T47D (cell line): ENCODE data around the gene C1QTNF4.

Experiments used
- DNase-seq, 2 experiments: peaks; one replicate each; pipeline versions ENCODE4 v3.0.0 to v3.0.0-alpha.2; 2011 to 2012; ENCODE audit warnings: low read depth in 1 of 2, low spot score in 1 of 2
- JUND ChIP-seq: IDR thresholded peaks from 2 replicates; pipeline ENCODE4 v1.6.1; 2012; ENCODE audit warnings: low read depth
- in situ Hi-C: cut with HindIII; loops from 2 replicates; pipeline ENCODE4 v1.10.0; 2016; ENCODE audit warnings: low sequenced_read_pairs, low pct_unique_long_range_greater_than_20kb

C1QTNF4 gene

DNA sequence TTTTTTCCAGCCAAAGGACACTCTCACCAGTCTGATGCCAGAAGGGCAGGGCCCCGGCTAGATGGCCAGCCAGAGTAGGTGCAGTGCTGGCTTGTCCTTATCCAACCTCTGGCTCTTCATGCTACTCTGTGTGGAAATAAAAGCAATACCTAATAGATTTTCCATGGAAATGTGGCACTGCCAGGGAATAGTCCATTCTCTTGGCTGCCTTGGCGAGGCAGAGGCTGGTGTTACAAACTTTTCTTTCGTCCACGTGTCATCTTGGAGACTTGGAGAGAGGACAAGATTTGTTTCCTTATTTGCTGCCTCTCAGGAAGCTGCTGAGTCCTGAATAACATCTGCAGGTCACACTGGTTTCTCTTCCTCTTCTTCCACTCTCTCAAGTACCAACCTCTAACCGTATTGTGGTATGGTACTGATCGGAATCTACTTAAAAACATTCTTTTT lies 17.2 kb upstream of the C1QTNF4 start:
- DNase-seq: no peak
- TF ChIP-seq JUND: no peak
- in situ Hi-C loops: no loop called here

DNA sequence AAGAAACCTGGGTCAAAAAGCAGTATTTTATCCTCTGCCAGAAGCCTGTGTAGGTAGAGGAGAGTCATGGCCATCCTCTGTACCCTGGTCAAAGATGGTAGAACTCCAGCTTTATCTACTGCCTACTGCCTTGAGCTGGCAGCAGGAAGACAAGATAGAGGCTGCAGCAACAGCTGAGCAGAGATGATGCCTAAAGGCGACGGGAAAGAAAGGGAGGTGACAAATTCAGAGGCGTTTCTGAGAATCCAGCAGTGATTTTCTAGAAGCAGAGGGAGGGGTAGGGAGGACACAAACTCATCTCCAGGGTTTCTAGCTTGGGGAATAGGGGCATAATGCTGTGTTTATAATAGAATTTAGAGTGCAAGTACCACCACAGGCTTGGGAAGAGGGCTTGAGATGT lies 15.5 kb upstream of the C1QTNF4 start:
- DNase-seq: no peak
- in situ Hi-C loops: no loop called here

DNA sequence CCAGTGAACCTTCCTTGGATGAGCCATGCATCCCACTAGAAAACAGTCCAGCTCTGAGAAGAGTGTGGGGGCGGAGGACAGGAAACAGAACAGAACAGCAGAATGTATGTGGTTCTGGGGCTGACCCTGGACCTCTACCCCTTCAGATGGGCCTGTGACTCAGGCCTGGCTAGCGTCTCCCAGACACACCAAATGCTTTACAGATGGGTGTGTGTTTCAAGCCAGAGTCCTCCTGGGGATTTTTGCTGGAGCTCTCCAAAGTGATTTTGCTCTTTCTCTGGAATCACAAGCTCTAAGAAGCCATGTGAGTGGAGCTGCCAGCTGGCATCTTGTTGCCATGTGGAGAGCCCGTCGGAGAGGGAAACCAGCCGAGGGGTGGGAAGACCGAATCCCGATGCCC lies 13.2 kb upstream of the C1QTNF4 start:
- no peak for DNase-seq
- in situ Hi-C loops: no loop called here
- TF ChIP-seq JUND: no peak

More for the DNA sequence above, 15.5 kb upstream of the C1QTNF4 start:
- TF ChIP-seq JUND: no peak

DNA sequence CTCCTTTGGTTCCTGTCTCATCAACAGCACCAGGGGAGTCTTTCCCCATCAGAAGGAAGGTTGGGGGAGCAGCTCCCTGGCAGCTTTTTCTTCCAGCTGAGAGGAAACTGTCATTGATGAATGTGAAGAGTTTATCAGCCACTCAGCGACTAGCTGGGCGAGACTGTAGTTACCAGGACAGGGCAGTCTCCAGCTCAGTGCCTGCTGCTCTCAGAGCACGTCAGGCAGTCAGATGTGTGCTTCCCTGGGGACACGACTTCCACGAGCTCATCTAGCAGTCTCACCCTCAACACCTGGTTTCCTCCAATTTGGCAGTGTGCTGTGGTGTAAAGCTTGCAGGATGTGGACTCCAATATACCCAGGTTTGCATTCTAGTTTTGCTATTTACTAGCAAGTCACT lies 12.5 kb upstream of the C1QTNF4 start:
- in situ Hi-C loops: no loop called here

DNA sequence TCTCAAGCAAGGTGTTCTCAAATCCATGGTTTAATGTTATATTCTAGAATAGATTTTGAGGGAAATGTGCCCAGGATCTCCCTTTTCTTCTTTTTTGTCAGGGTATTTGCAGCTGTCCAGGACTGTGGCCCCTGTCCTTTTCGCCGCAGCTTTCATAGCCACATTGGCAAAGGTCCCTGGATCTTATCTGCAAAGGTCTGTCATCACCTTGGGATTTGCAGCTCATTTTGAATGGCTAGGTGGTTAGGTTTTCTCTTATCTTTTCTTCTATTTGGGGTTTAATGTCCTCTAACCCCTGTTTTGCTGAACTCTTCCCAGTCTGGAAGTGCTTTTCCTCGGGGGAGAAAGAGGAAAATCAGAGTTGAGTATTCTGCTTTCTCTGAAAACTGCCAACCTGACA lies 11.7 kb upstream of the C1QTNF4 start:
- in situ Hi-C loops: no loop called here
- no peak for TF ChIP-seq JUND
- DNase-seq: no peak

More for the DNA sequence above, 12.5 kb upstream of the C1QTNF4 start:
- no peak for TF ChIP-seq JUND
- DNase-seq: no peak

DNA sequence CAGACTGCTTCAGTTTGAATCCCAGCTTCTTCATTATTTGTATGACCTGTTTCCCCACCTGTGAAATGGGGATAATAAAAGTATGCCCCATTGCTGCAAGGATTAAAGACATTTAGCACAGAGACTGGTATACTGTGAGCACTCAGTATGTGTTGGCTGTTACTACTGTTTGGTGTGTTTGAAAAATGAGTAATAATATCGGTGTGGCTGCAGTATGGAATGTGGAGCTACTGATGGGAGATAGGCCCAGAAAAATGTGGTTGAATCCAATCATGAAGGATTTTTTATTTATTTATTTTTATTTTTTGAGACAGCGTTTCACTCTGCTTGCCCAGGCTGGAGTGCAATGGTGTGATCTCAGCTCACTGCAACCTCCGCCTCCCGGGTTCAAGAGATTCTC lies 9.1 kb upstream of the C1QTNF4 start:
- no peak for TF ChIP-seq JUND
- in situ Hi-C loops: no loop called here
- no peak for DNase-seq

DNA sequence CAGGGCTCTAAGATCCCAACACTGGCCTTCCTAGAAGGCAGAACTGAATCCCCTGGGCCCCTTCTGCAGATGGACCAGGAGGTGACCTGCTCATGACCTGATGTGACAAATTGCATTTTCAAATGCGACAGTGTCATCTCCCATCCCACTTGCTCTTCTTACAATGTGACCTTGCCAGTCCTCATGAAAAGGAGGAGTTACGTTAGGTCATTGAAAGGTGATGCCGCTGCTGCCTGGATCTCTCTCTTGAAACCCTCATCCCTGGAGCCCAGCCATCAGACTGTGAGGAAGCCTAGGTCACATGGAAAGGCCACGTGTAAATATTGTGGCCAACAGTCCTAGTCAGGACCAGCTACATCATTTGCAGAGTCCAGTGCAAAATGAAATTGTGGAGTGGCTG lies 5.7 kb upstream of the C1QTNF4 start:
- TF ChIP-seq JUND: no peak
- peak in 1 of 2 experiments; percentile 20 for DNase-seq
- in situ Hi-C loops: no loop called here

DNA sequence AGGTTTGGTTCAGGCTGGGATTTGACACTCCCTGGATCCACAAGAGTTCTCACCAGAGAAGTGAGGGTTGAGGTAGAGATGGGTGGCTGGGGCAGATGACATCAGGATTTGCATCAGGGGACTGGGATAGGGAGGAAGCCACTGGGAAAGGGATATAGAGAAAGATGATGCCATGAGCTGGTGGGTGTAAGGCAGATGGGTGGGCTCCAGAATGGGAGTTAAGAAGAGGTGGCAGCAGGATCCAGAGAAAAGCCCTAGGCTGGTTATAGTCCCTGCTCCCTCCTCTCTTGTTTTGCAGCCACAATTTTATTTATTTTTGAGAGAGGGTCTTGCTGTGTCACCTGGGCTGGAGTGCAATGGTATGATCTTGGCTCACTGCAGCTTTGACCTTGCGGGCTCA lies 1.8 kb upstream of the C1QTNF4 start:
- TF ChIP-seq JUND: no peak
- in situ Hi-C loops: no loop called here
- no peak for DNase-seq

DNA sequence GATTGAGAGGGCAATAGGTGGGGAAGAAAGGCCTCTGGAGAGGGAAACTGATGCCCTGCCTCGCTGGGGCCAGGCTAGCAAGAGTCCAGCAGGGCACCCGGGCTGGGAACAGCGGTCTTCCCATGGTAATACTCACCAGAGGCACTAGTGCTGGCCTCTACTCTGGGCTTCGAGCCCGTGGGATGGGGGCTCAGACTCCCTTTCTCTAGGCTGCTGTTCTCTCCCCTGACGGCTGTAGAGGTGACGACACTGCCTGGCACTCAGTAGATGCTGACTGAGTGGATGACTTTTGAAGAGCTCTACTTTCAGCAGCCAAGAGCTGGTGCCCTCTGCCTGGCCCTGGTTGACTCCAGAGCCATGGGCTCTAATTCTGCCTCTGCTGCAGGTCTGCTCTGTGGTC lies 818 bp upstream of the C1QTNF4 start:
- no peak for TF ChIP-seq JUND
- in situ Hi-C loops: no loop called here
- DNase-seq: no peak

DNA sequence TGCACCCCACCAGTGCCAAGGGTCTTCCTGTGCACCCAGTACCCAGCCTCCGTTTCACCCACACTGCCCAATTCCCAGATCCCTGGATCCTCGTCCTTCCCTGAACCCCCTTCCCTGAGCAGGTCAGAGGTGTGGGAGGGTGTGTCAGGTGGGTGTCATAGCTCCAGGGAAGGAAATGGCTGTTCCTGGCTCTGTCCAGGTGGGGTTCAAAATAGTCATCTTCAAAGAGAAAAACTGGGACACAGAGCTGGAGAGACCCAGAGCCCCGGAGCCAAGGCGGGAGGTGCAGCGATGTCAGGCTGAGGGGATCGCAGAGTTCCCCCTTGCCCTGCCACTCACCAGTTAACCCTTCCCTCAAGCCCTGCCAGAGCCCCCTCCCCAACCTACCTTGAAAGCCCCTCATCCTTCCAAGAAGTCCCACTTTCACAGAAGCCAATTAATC lies 698 bp downstream of the C1QTNF4 start:
- in situ Hi-C loops: no loop called here
- TF ChIP-seq JUND: no peak
- no peak for DNase-seq

DNA sequence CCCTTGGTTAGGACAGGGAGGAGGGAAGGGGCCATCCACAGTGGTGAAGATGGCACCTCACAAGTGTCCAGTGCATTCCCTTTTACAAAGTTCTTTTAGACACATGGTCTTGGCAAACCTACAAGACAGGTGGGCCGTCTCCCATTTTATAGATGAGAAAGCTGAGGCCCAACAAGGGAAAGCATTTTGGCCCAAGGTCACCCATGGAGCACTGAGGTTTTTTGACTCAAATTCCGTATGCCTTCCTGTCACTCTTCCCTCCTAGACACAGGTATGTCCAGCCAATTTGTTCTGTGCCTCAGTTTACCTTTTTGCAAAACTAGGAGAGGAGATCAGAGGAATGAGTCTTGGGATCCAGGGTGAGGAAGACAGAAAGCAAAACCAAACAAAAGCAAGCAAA lies 1.2 kb downstream of the C1QTNF4 start:
- no peak for TF ChIP-seq JUND
- in situ Hi-C loops: no loop called here
- DNase-seq: no peak

DNA sequence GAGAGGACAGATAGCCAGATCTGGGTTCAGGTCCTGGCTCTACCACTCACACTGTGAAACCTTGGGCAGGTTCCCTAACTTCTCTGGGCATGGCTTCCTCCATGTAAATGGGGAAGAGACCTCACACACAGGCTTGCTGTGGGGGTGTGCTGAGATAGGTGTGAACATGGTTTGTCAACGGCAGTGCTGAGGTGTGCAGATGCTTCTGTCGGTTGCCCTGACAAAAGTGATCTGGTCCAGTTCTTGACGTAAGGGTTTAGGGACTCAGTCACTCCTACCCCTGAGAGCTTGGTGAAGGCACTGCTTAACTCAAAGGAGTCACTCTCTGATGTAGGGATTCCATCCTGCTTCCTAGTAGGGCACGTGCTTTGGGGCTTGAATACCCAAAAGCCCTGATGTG lies 2.0 kb downstream of the C1QTNF4 start:
- DNase-seq: no peak
- in situ Hi-C loops: no loop called here
- no peak for TF ChIP-seq JUND

DNA sequence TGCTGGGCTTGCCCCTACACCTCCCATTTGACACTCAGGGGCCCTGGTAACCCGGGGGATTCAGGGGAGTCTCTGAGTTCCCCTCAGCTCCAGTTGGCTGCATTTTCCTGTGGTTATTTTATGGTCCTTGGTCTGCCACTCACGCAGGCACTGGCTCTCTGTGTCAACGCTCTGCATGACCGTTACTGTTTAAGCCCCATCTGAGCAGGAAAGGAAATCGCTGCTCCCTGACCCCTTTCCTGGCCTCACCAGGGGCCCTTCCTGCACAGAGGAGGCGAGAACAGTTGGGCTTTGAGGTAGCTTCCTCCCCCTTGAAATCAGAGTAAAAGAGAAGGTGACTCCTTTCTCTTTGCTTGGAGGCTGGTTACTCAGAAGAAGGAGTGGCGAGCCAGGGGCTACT lies 2.4 kb downstream of the C1QTNF4 start:
- in situ Hi-C loops: no loop called here
- no peak for TF ChIP-seq JUND
- no peak for DNase-seq
